WTC11 (cell line): ENCODE data around the gene CAV1. TPM values are rescaled to one million over a fixed set of nuclear protein-coding genes. Genes with fewer than 3 reads are reported as not detected.

ENCODE experiments used
- ATAC-seq: fragments of 200-7000 bp; cut with Tn5 transposase; 2 replicates; pipeline ENCODE4 v1.10.0; 2021; ENCODE audit warnings: mild to moderate bottlenecking, moderate library complexity
- CTCF ChIA-PET: fragments of 300-600 bp; sonication (Branson Sonifier 250); formaldehyde crosslinking; loops from one replicate; lab custom pipeline; 2021; ENCODE audit warnings: antibody characterized with exemption; lab: Charles Lee
- POLR2A ChIA-PET: fragments of 350-600 bp; sonication (Branson Sonifier 250); formaldehyde crosslinking; loops from one replicate; lab custom pipeline; 2021; ENCODE audit warnings: antibody characterized with exemption; lab: Charles Lee
- DNase-seq: peaks from one replicate; pipeline ENCODE4 v3.0.0; 2021; ENCODE audit warnings: low spot score
- H3K27ac Mint-ChIP-seq: 2 replicates; pipeline ENCODE4 v1.8.0; 2021; ENCODE audit warnings: mixed read lengths
- H3K27me3 Mint-ChIP-seq: 2 replicates; pipeline ENCODE4 v1.8.0; 2021; ENCODE audit warnings: low read depth, mild to moderate bottlenecking, moderate library complexity, mixed read lengths
- H3K36me3 Mint-ChIP-seq: 2 replicates; pipeline ENCODE4 v1.8.0; 2021; ENCODE audit warnings: mixed read lengths
- H3K4me1 Mint-ChIP-seq: 2 replicates; pipeline ENCODE4 v1.8.0; 2022; ENCODE audit warnings: mixed read lengths
- H3K4me3 Mint-ChIP-seq: 2 replicates; pipeline ENCODE4 v1.8.0; 2021; ENCODE audit warnings: mild to moderate bottlenecking, moderate library complexity, mixed read lengths
- H3K9me3 Mint-ChIP-seq: 2 replicates; pipeline ENCODE4 v1.8.0; 2021; ENCODE audit warnings: mixed read lengths
- ATF1 ChIP-seq: sonication (generic); formaldehyde crosslinking; IDR thresholded peaks from 2 replicates; pipeline ENCODE4 v1.8.1; 2023; ENCODE audit warnings: mild to moderate bottlenecking, moderate library complexity, missing genetic modification reagents
- CBFB ChIP-seq: sonication (generic); formaldehyde crosslinking; IDR thresholded peaks from 2 replicates; pipeline ENCODE4 v1.8.1; 2022; ENCODE audit warnings: mild to moderate bottlenecking, low read depth, missing genetic modification reagents
- E2F4 ChIP-seq: sonication (generic); formaldehyde crosslinking; IDR thresholded peaks from 2 replicates; pipeline ENCODE4 v1.8.1; 2022; ENCODE audit warnings: low read depth, mild to moderate bottlenecking, moderate library complexity, missing genetic modification reagents, borderline replicate concordance
- FOXJ3 ChIP-seq: sonication (generic); formaldehyde crosslinking; IDR thresholded peaks from 2 replicates; pipeline ENCODE4 v1.9.0; 2021; ENCODE audit warnings: missing genetic modification reagents, mild to moderate bottlenecking, borderline replicate concordance
- GABPB1 ChIP-seq: sonication (generic); formaldehyde crosslinking; IDR thresholded peaks from 2 replicates; pipeline ENCODE4 v1.8.1; 2023; ENCODE audit warnings: mild to moderate bottlenecking, missing genetic modification reagents
- GTF2I ChIP-seq: fragments of 250-450 bp; sonication (Bioruptor Pico); conservative IDR thresholded peaks from 2 replicates; pipeline ENCODE4 v1.4.0; 2021; ENCODE audit warnings: mild to moderate bottlenecking
- HMGXB4 ChIP-seq: sonication (generic); formaldehyde crosslinking; IDR thresholded peaks from 2 replicates; pipeline ENCODE4 v1.8.1; 2023; ENCODE audit warnings: mild to moderate bottlenecking, moderate library complexity, missing genetic modification reagents
- NFE2L1 ChIP-seq: sonication (generic); formaldehyde crosslinking; IDR thresholded peaks from 2 replicates; pipeline ENCODE4 v1.8.1; 2023; ENCODE audit warnings: missing genetic modification reagents
- NR2C2 ChIP-seq: sonication (generic); formaldehyde crosslinking; IDR thresholded peaks from 2 replicates; pipeline ENCODE4 v1.8.0; 2022; ENCODE audit warnings: mild to moderate bottlenecking, missing genetic modification reagents
- SOX15 ChIP-seq: fragments of 250-450 bp; sonication (Bioruptor Pico); IDR thresholded peaks from 2 replicates; pipeline ENCODE4 v1.9.0; 2021; ENCODE audit warnings: mild to moderate bottlenecking
- USF2 ChIP-seq: sonication (generic); formaldehyde crosslinking; IDR thresholded peaks from 2 replicates; pipeline ENCODE4 v1.8.1; 2023; ENCODE audit warnings: mild to moderate bottlenecking, missing genetic modification reagents, moderate library complexity
- ZBTB43 ChIP-seq: sonication (generic); formaldehyde crosslinking; IDR thresholded peaks from 2 replicates; pipeline ENCODE4 v1.8.1; 2023; ENCODE audit warnings: mild to moderate bottlenecking, missing genetic modification reagents
- ZNF232 ChIP-seq: sonication (generic); formaldehyde crosslinking; IDR thresholded peaks from 2 replicates; pipeline ENCODE4 v1.8.0; 2022; ENCODE audit warnings: mild to moderate bottlenecking, missing genetic modification reagents
- ZNF281 ChIP-seq: sonication (generic); formaldehyde crosslinking; IDR thresholded peaks from 2 replicates; pipeline ENCODE4 v1.8.0; 2023; ENCODE audit warnings: mild to moderate bottlenecking, missing genetic modification reagents
- ZNF317 ChIP-seq: sonication (generic); formaldehyde crosslinking; IDR thresholded peaks from 2 replicates; pipeline ENCODE4 v1.8.1; 2023; ENCODE audit warnings: low read depth, mild to moderate bottlenecking, moderate library complexity, missing genetic modification reagents, borderline replicate concordance
- ZSCAN18 ChIP-seq: fragments of 250-450 bp; sonication (Bioruptor Pico); IDR thresholded peaks from 2 replicates; pipeline ENCODE4 v2.1.2; 2022; ENCODE audit warnings: mild to moderate bottlenecking, moderate library complexity
- total RNA-seq: library from RNA; stranded (reverse); gene quantifications from 3 replicates; pipeline ENCODE4 v1.2.3, GENCODE V29; 2021

CAV1 gene
- total RNA-seq, 1 experiment from 2014 or later: 19.7 TPM

GRCh38 chr7:116524221-116524608, 621 bp upstream of the CAV1 start:
- no peak for ATAC-seq
- H3K36me3 Mint-ChIP-seq: no peaks in the 10 kb centered on the region
- no peaks in the 10 kb centered on the region for H3K9me3 Mint-ChIP-seq
- peaks cover 24% of the 10 kb centered on the region for H3K27me3 Mint-ChIP-seq
- no peak for TF ChIP-seq SOX15 (CRISPR knock-in tag)
- no peak for TF ChIP-seq ZNF232 (CRISPR knock-in tag)
- TF ChIP-seq NFE2L1 (CRISPR knock-in tag): no peak
- TF ChIP-seq ZSCAN18: no peak
- TF ChIP-seq E2F4: no peak
- no peak for TF ChIP-seq FOXJ3 (CRISPR knock-in tag)
- no peak for TF ChIP-seq ZNF317 (CRISPR knock-in tag)
- no peak for TF ChIP-seq GTF2I (CRISPR knock-in tag)
- no peak for TF ChIP-seq ATF1 (CRISPR knock-in tag)
- TF ChIP-seq GABPB1 (CRISPR knock-in tag): no peak
- no peak for TF ChIP-seq CBFB
- no peak for TF ChIP-seq USF2 (CRISPR knock-in tag)
- TF ChIP-seq ZBTB43 (CRISPR knock-in tag): no peak
- TF ChIP-seq ZNF281: no peak
- TF ChIP-seq, all 79 proteins: peak for 0
- peak overlapping the region; percentile 95 for H3K4me3 Mint-ChIP-seq
- DNase-seq: no peak
- H3K4me1 Mint-ChIP-seq: peaks cover 58% of the 10 kb centered on the region
- no peak overlapping the region for H3K27ac Mint-ChIP-seq
- ChIA-PET CTCF (interaction anchor here (1.6 kb wide), 1 partner anchor 65 kb away, joined by 7 read pairs; no protein-coding TSS in a partner anchor), POLR2A (no interaction called here)

GRCh38 chr7:116525298-116525912, 569 bp downstream of the CAV1 start:
- ATAC-seq: peak; percentile 8
- CTCF ChIA-PET: interaction anchor here (0.5 to 3.1 kb wide), 30 partner anchors 10 to 387 kb away, joined by 3 to 27 read pairs (median 4); partner anchors contain the start of genes CAV2 and TES
- peaks cover 24% of the 10 kb centered on the region for H3K27me3 Mint-ChIP-seq
- TF ChIP-seq NR2C2 (CRISPR knock-in tag): no peak
- TF ChIP-seq HMGXB4: peak; percentile 55; the same call in 1 of the 2 replicates
- H3K27ac Mint-ChIP-seq: no peak overlapping the region
- no peaks in the 10 kb centered on the region for H3K36me3 Mint-ChIP-seq
- peak; percentile 44 for DNase-seq
- no peaks in the 10 kb centered on the region for H3K9me3 Mint-ChIP-seq
- peak overlapping the region; percentile 95 for H3K4me3 Mint-ChIP-seq
- peaks cover 59% of the 10 kb centered on the region for H3K4me1 Mint-ChIP-seq
- POLR2A ChIA-PET: interaction anchor here (0.7 to 1.6 kb wide), 2 partner anchors 273 to 315 kb away, joined by 3 read pairs; partner anchors contain the start of gene TES
